Small intestine (tissue), 7 donors: ENCODE results near the gene CUL3. TPM values are rescaled to one million over a fixed set of nuclear protein-coding genes. Genes with fewer than 3 reads are reported as not detected.
"Not testable (repeated sequence)": the region's sequence is repeated elsewhere in the genome, so short reads cannot be mapped to it uniquely, and the experiment has no call there.

ENCODE experiments used
- DNase-seq, 2 donors: peaks; one replicate each; pipeline versions ENCODE4 v3.0.0 to v3.0.0-alpha.2; 2013
- FAIRE-seq: peaks from 2 replicates; lab custom pipeline; 2012; peaks lifted over from hg19 to GRCh38; lab: Jason Lieb, UNC
- H3K27ac ChIP-seq, 3 donors: one replicate each; pipeline ENCODE4 v1.5.1; 2013; ENCODE audit warnings: low read length in 2 of 3, mild to moderate bottlenecking in 2 of 3, control low read depth in 1 of 3, inconsistent platforms in 1 of 3, low read depth in 1 of 3, moderate library complexity in 1 of 3
- H3K27me3 ChIP-seq, 3 donors: one replicate each; pipeline ENCODE4 v1.6.1; 2013; ENCODE audit warnings: low read length in 3 of 3, inconsistent platforms in 1 of 3; ENCODE audit not compliant: control insufficient read depth in 3 of 3, insufficient read depth in 3 of 3
- H3K36me3 ChIP-seq, 3 donors: one replicate each; pipeline ENCODE4 v1.6.1; 2013; ENCODE audit warnings: low read length in 3 of 3, inconsistent platforms in 1 of 3, low read depth in 1 of 3, mild to moderate bottlenecking in 1 of 3, moderate library complexity in 1 of 3; ENCODE audit not compliant: control insufficient read depth in 3 of 3, insufficient read depth in 2 of 3
- H3K4me1 ChIP-seq, 3 donors: one replicate each; pipeline ENCODE4 v1.6.1; 2013; ENCODE audit warnings: low read length in 2 of 3, inconsistent platforms in 1 of 3, low read depth in 1 of 3, mild to moderate bottlenecking in 1 of 3, moderate library complexity in 1 of 3; ENCODE audit not compliant: control insufficient read depth in 3 of 3, insufficient read depth in 2 of 3
- H3K4me3 ChIP-seq, 3 donors: one replicate each; pipeline ENCODE4 v1.5.1; 2013; ENCODE audit warnings: low read length in 3 of 3, control low read depth in 1 of 3, inconsistent platforms in 1 of 3, low read depth in 1 of 3, mild to moderate bottlenecking in 1 of 3, moderate library complexity in 1 of 3
- H3K9me3 ChIP-seq, 2 donors: one replicate each; pipeline ENCODE4 v1.6.1; 2013; ENCODE audit warnings: low read depth in 1 of 2, low read length in 1 of 2; ENCODE audit not compliant: control insufficient read depth in 2 of 2, insufficient read depth in 1 of 2
- WGBS, 3 donors: extraction: QIAGEN DNeasy Blood & Tissue Kit; methylation state at CpG; one replicate each; pipeline ENCODE4 v1.1.7; 2013; 5-methylcytosine and 5-hydroxymethylcytosine counted together
- polyA plus RNA-seq, 4 donors: library from polyadenylated mRNA; stranded (reverse) in 3 of 4; unstranded in 1 of 4; fragments of 200-250 nt in 3 of 4; fragments of 120-200 nt in 1 of 4; gene quantifications; one replicate each; pipeline versions ENCODE4 v1.2.1 to v1.2.3, GENCODE V29; 2013
- donor health status: healthy with polysubstance abuse.
- donor health status: control.
- donor health status: control.
- donor health status: Bipolar disorder and iron deficiency.
- donor health status: healthy.

CUL3 gene
- polyA plus RNA-seq, 4 donors, result 56.7 to 102 (median 77.6) TPM

- Histone ChIP-seq H3K4me1 (no peaks in the 10 kb centered on the region), H3K36me3 (no peaks in the 10 kb centered on the region), H3K27me3 (no peaks in the 10 kb centered on the region), H3K27ac (no peak overlapping the region), H3K9me3 (peaks cover 0 to 6% of the 10 kb centered on the region in 2 donors), H3K4me3 (no peak overlapping the region)
- DNase-seq, result no peak
- FAIRE-seq, result no peak
- WGBS, 3 donors, result 48 to 63% (median 56%) methylated on average over 3 of the region's 3 CpGs
Measured at GRCh38 chr2:224608104-224608503, 22.9 kb upstream of the CUL3 start.

DNA sequence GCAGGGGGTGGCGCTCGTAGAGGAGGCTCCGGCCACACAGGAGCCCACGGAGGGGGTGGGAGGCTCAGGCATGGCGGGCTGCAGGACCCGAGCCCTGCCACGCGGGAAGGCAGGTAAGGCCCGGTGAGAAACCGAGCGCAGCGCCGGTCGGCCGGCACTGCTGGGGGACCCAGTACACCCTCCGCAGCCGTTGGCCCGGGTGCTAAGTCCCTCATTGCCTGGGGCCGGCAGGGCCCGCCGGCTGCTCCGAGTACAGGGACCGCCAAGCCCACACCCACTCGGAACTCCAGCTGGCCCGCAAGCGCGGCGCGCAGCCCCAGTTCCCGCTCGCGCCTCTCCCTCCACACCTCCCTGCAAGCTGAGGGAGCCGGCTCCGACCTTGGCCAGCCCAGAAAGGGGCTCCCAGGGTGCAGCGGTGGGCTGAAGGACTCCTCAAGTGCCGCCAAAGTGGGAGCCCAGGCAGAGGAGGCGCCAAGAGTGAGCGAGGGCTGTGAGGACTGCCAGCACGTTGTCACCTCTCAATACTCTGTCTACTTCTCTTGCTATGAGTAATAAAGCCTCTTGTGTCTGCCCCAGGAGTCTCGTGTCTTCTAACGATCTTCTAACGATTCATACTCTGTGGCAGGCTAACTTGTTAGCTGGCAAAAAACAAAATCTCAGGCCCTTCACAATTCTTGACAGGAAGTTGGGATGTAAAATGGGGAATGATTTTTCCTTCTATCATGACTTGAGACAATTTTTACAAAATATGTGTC lies 18.8 kb upstream of the CUL3 start:
- H3K9me3 ChIP-seq, FAIRE-seq, DNase-seq, H3K4me1 ChIP-seq, H3K36me3 ChIP-seq, H3K4me3 ChIP-seq, H3K27ac ChIP-seq, H3K27me3 ChIP-seq: not testable (repeated sequence)
- WGBS, 3 donors, result 94 to 95% (median 94%) methylated on average over 25 to 42 of the region's 42 CpGs

- H3K4me1 ChIP-seq, H3K27me3 ChIP-seq, H3K27ac ChIP-seq, H3K4me3 ChIP-seq, FAIRE-seq, H3K9me3 ChIP-seq, DNase-seq, H3K36me3 ChIP-seq: not testable (repeated sequence)
- 65 to 83% (median 75%) methylated on average over 15 to 17 of the region's 17 CpGs for WGBS, 3 donors
Measured at GRCh38 chr2:224602778-224603375, 17.7 kb upstream of the CUL3 start.

- no peak for FAIRE-seq
Measured at GRCh38 chr2:224601923-224602322, 16.8 kb upstream of the CUL3 start.

DNA sequence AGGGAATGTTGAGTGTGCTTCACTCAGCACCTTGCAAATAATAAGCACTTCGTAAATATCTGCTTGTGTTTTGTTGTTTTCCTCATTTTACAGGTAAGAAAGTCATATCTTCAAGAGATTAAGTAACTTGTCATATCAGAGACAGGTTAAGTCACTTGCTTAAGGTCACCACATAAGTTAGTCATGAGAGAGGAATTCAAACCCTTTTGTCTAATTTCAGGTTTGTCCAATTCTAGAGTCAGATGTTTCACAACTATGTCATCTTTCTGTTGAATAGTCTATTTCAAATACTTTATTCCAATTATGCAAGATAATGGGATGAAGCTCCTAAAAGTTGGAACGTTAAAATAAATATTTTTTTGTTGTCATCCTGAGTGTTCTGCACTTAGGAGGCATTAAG lies 13.5 kb upstream of the CUL3 start:
- no peak for DNase-seq
- Histone ChIP-seq H3K9me3 (peaks cover 0 to 3% of the 10 kb centered on the region in 2 donors), H3K27me3 (no peaks in the 10 kb centered on the region), H3K36me3 (no peaks in the 10 kb centered on the region), H3K4me1 (no peaks in the 10 kb centered on the region), H3K4me3 (no peak overlapping the region), H3K27ac (no peak overlapping the region)
- WGBS, 3 donors, result 83 to 87% (median 86%) methylated on average over 2 of the region's 2 CpGs
- FAIRE-seq, result no peak

More at GRCh38 chr2:224601923-224602322, 16.8 kb upstream of the CUL3 start:
- H3K36me3 ChIP-seq, result no peaks in the 10 kb centered on the region
- no peak overlapping the region for H3K4me3 ChIP-seq
- no peak overlapping the region for H3K27ac ChIP-seq
- H3K27me3 ChIP-seq, result no peaks in the 10 kb centered on the region
- peaks cover 0 to 6% of the 10 kb centered on the region in 2 donors for H3K9me3 ChIP-seq
- WGBS, 3 donors, result 89 to 97% (median 96%) methylated on average over 2 of the region's 2 CpGs
- no peaks in the 10 kb centered on the region for H3K4me1 ChIP-seq
- no peak for DNase-seq

- 86 to 91% (median 88%) methylated on average over 2 of the region's 2 CpGs for WGBS, 3 donors
- FAIRE-seq, result no peak
- no peak for DNase-seq
Measured at GRCh38 chr2:224596289-224596688, 11.1 kb upstream of the CUL3 start.

GRCh38 chr2:224595518-224595917 lies 10.4 kb upstream of the CUL3 start:
- no peak for FAIRE-seq
- no peaks in the 10 kb centered on the region for H3K36me3 ChIP-seq
- H3K27ac ChIP-seq, result no peak overlapping the region
- 75 to 81% (median 79%) methylated on average over 4 of the region's 4 CpGs for WGBS, 3 donors
- no peaks in the 10 kb centered on the region for H3K9me3 ChIP-seq
- no peaks in the 10 kb centered on the region for H3K27me3 ChIP-seq
- H3K4me1 ChIP-seq, result no peaks in the 10 kb centered on the region
- no peak overlapping the region for H3K4me3 ChIP-seq
- DNase-seq, result no peak

More at GRCh38 chr2:224596289-224596688, 11.1 kb upstream of the CUL3 start:
- no peaks in the 10 kb centered on the region for H3K27me3 ChIP-seq
- H3K9me3 ChIP-seq, result no peaks in the 10 kb centered on the region
- H3K4me3 ChIP-seq, result no peak overlapping the region
- H3K4me1 ChIP-seq, result no peaks in the 10 kb centered on the region
- H3K36me3 ChIP-seq, result no peaks in the 10 kb centered on the region
- no peak overlapping the region for H3K27ac ChIP-seq

- Histone ChIP-seq H3K4me3 (no peak overlapping the region), H3K4me1 (no peaks in the 10 kb centered on the region), H3K27me3 (no peaks in the 10 kb centered on the region), H3K27ac (no peak overlapping the region), H3K36me3 (no peaks in the 10 kb centered on the region), H3K9me3 (no peaks in the 10 kb centered on the region)
- 80 to 86% (median 84%) methylated on average over 5 of the region's 5 CpGs for WGBS, 3 donors
- no peak for FAIRE-seq
- DNase-seq, result no peak
Measured at GRCh38 chr2:224594840-224595239, 9.7 kb upstream of the CUL3 start.
